Islet of Langerhans (tissue), 1 donor: ENCODE results near the gene FAT4.

Experiments
- FAIRE-seq: peaks from one replicate; lab custom pipeline; 2011; peaks lifted over from hg19 to GRCh38; lab: Jason Lieb, UNC

Gene FAT4

DNA sequence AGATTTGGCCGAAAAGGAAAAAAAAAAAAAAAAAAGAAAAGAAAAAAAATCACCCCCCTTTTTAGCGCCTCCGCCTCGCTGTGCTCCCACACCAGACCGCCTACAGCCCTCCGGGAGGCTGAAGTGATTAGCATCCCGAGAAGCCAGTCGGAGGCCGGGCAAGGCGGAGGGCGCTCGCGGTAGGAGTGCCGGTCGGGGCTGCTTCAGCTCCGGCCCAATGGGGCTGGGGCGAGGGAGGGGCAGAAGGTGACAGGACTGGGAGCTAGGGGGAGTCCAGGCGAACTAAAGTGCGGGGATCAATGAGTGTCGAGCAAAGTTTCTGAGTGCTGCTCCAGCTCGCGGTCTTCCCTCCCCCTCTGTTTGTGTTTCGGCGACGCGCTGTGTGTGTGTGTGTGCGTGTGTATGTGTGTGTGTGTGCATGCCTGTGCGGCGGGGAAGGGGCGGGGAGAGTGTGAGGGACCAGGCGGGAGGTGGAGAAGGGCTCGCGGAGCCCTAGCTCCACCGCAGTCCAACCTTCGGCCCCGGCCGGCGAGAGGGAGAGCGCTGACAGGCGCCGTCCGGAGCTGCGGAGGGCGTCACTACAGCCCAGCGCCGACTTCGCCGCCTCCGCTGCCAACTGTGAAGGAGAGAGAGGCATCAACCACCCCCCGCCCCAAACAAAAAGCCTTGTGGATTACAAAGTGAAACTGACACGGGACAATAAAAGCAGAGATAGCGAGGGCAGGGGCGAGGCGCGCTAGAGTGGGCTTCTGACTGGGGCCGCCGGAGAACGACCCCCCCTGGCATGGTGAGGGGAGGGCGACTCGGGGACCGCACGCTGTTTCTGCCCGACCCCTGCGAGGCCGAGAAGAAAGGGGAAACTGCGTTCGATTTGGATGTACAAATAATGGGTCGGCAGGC, at the start of gene FAT4:
FAT4 (plus strand) TSS at position 280 of the 900 bp plus-strand sequence. CDS start 1,457 bp downstream, outside the sequence.
- no peak for FAIRE-seq

- FAIRE-seq = no peak
Observed at GRCh38 chr4:125265846-125266245, 48.9 kb upstream of the FAT4 start.

DNA sequence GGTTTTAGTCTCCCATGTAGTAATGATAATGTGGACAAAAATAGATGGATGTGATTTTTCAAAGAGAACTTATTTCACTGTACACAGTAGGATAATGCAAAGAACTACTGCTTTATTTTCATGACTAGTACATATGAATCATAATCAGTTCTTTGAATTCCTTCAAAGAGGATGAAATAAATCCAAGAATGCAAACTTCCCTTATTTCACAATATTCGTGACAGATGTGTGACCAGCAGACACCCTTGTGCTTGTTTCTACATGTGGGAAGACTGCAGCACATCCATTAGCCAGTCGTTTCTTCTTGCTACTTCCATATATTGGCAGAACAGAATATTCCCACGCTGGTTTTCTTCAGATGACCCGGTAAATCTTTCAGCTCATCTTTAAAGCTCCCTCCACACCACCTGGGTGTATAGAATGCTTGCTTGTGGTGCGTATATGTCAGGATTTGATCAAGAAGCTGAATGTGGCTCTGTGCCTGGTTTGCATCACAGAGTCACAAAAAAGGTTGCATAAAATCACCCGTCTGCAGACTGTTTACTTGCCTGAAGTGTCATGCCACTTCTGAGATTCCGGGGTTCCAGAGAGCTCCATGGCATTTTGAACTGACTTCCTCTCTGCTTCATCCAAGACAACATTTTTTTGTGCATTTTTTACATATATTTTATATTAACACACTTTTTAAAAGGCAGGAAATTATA, 47.7 kb upstream of the FAT4 start:
- FAIRE-seq = no peak

DNA sequence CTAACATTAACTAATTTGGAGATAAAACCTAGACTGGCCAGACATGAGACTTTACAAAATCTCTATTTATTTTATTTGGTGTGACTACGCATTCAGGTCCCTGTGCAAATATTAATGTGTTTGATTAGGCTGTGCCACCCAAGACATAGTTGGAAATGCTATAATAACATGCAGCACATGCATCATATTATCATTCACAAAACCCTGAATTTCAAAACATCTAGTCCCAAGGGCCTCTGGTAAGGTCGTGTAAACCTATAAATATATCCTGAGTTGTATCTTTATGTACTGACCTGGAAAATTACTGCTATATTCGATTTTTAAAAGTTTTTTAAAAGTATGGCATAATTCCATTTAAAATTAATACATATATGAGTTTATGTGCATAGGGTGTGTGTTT, 47.1 kb upstream of the FAT4 start:
- no peak for FAIRE-seq

DNA sequence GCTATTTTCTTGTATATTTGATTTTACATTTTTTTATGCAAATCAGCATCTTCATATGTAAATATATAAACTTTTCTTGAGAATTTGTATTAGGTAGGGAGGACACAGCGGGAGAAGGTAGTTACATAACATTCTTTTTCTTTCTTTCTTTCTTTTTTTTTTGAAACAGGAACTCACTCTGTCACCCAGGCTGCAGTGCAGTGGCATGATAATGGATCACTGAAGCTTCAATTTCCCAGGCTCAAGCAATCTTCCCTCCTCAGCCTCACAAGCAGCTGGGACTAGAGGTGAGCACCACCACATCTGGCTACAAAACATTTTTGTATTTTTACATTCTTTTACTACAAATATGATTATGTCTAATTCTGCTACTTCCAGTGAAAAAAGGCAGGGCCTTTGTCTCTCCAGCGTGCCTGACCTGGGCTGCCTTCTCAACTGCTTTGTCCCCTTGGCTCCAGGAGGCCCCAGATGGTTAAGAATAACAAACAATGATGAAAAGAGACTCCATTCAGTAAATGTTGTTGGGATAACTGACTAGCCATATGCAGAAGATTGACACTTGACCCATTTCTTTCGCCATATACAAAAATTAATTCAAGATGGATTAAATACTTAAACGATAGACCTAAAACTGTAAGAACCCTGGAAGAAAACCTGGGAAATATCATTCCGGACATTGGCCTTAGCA, 46.5 kb upstream of the FAT4 start:
- no peak for FAIRE-seq

- FAIRE-seq = no peak
Observed at GRCh38 chr4:125276811-125277210, 37.9 kb upstream of the FAT4 start.

- FAIRE-seq = no peak
Observed at GRCh38 chr4:125277790-125278189, 37.0 kb upstream of the FAT4 start.

- no peak for FAIRE-seq
Observed at GRCh38 chr4:125280892-125281403, 33.8 kb upstream of the FAT4 start.

DNA sequence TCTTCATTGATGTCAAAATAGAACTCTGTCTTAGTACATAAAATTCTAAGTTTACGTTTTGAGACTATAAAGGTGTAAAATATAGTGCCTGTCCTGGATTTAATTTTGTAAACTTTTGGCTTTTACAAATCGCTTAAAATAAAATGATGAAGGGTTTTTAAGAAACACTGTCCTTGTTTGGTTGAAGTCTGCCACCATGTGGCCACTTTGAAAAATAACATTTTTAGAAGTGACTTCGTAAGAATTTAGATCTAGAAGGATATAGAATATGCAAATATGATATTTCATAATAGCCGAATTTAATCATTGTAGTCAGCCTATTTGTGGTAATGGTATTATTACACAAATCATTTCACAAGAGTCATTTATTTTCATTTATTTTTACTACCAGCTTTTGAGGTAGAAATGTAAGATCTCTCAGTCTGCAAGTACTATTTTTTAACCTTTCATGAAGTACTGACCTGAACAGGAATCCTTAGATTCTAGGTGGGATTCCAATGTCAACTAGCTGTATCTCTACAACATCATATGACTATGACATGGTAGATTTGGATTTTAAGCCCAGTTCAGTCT, 31.0 kb upstream of the FAT4 start:
- peak; percentile 99 for FAIRE-seq

DNA sequence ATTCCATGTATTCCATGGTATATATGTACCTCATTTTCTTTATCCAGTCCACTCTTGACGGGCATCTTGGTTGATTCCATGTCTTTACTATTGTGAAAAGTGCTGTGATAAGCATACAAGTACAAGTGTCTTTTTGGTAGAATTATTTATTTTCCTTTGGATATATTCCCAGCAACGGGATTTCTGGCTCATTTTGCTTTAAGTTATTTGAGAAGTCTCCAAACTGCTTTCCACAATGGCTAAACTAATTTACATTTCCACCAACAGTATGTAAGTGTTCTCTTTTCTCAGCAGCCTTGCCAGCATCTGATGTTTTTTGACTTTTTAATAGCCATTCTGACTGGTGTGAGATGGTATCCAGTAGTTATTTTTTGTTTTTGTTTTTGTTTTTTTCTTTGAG, 17.6 kb upstream of the FAT4 start:
- no peak for FAIRE-seq

DNA sequence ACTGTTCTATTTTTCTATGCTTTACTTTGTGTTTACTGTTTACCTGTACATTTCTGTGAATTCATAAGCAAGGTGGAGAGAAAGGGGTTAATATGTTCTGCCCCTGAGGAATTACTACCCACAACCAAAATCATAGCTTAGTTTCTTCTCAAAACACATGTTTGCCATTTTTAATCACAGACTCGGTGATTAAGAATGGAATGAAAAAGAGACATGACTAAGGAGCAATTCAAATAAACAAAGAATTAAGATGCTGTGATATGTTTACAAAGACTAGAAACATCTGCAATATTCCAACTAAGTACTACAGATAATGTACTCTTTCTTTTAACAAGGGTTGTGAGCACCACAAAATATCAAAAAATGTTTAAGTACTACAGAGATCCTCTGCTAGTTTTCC, 11.7 kb upstream of the FAT4 start:
- no peak for FAIRE-seq

DNA sequence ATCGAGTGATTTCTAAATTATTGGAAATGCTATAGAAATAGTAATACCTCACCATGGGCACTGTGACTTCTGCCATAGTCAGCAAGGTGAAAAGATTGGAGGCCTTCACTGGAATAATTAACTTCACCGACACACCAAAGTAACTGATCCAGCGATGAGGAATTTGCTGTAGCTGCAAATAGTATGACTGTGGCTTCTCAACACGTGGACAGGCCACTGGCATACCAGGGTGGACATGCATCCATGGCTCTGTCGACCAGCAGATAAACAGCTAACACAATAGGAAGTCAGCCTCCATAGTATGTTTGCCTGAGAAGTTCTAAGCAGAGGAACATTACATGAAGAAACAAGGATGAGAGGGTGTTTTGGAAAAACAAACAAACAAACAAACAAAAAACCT, 10.9 kb upstream of the FAT4 start:
- FAIRE-seq = no peak

GRCh38 chr4:125306112-125306511, 8.6 kb upstream of the FAT4 start:
- FAIRE-seq = no peak

GRCh38 chr4:125306533-125306932, 8.2 kb upstream of the FAT4 start:
- FAIRE-seq = no peak

GRCh38 chr4:125311503-125311902, 3.3 kb upstream of the FAT4 start:
- no peak for FAIRE-seq

DNA sequence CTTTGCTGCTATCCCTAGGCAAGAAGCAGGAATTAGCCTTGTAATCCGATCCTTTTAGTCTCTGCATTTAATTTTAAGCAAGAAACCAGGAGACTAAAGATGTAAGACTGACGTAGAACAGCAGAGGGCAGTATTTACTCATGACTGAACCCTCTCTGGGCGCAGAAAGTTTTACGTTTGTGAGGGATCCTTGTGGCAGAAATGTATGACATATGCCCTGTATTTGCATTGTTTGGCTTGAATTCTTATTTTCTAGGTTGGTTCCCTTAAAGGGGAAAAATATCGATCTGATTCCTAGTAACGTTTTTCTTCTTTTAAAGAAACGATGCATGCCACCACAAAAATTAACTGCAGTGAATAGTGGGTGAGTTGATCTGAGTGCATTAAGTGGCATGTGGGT, 1.3 kb upstream of the FAT4 start:
- peak; percentile 99 for FAIRE-seq

GRCh38 chr4:125313989-125314667, 627 bp upstream of the FAT4 start:
- no peak for FAIRE-seq

DNA sequence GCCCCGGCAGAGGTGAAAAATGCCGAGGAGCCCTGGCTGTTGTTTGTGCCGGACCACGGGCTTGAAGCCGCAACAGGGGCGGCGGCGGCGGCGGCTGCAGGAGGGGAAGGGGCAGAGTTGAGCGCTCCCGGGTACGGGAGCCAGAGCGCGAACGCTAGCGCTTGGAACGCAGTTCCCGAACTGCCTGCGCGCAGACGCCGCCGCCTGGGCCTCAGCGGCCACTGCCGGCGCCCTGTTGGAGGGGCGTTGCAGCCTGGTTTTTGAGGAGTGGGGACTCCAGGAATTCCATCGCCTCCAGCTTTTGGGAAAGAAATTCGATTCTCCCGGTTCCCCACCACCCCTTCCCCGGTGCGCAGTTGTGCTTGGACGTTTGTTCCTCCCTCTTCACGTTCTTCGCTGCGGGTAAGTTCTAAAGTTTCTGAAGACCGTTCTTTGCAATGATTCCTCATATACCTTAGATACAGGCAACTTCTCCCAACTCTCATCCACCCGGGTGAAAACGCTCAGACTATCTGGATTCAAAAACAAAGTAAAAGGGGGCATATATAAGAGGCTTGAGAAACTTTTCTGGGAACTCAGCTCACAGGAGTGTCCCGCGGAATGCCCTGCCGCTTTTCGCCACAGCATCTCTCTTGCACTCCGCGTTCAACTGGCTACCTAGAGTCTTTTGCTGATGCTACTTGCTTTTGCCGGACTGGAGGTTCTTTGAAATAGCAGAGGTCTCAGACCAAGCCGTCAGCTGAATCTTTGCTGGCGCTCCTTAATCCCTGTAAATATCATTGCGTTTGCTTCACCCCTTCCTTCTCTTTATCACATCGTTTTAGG, 1.0 kb downstream of the FAT4 start:
- no peak for FAIRE-seq

GRCh38 chr4:125316401-125316790, 1.6 kb downstream of the FAT4 start:
- no peak for FAIRE-seq

DNA sequence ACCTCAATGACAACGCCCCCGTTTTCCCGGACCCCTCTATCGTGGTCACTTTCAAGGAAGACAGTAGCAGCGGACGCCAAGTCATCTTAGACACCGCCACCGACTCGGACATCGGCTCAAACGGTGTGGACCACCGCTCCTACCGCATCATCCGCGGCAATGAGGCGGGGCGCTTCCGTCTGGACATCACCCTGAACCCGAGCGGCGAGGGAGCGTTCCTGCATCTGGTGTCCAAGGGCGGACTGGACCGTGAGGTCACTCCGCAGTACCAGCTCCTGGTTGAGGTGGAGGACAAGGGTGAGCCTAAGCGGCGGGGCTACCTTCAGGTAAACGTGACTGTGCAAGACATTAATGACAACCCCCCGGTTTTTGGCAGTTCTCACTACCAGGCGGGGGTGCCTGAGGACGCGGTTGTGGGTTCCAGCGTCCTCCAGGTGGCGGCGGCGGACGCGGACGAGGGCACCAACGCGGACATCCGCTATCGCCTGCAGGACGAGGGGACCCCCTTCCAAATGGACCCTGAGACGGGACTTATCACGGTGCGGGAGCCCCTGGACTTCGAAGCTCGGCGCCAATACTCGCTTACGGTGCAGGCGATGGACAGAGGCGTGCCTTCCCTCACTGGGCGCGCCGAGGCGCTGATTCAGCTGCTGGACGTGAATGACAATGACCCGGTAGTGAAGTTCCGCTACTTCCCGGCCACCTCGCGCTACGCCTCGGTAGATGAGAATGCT, 2.2 kb downstream of the FAT4 start:
- FAIRE-seq = no peak
